Head of caudate nucleus (tissue), 42 donors: ENCODE data around the gene DYNLT4.
"Not testable (repeated sequence)": the region's sequence is repeated elsewhere in the genome, so short reads cannot be mapped to it uniquely, and the experiment has no call there.

Experiments
- DNase-seq, 42 donors: peaks; one replicate each; pipeline versions ENCODE4 v3.0.0 to v3.0.0-alpha.2; 2020 to 2021; ENCODE audit warnings: mixed read lengths in 7 of 42
- intact Hi-C: fragments of 100-400 bp; cut with DNase I; formaldehyde crosslinking; loops from one replicate; pipeline ENCODE4 v1.15.0; 2022

Gene DYNLT4

GRCh38 chr1:44799770-44800584 lies 7.2 kb downstream of the DYNLT4 start, which contains the start of gene PLK3:
PLK3 (plus strand) TSS chr1:44800377; CDS start chr1:44800464, 87 bp downstream.
- intact Hi-C loops = loop anchor here (2.0 kb wide), 1 partner anchor 21 kb away; no protein-coding TSS in a partner anchor
- DNase-seq = peak; percentile 93 to 100 (median 98)

- intact Hi-C loops = no loop called here
- peak in 2 of 42 donors; percentile 1 to 31 for DNase-seq
Measured at GRCh38 chr1:44798481-44799365, 8.4 kb downstream of the DYNLT4 start.

- peak in 1 of 42 donors; percentile 2 for DNase-seq
- intact Hi-C loops = not testable (repeated sequence)
Measured at GRCh38 chr1:44797886-44798285, 9.3 kb downstream of the DYNLT4 start.

GRCh38 chr1:44792736-44793502 lies 14.2 kb downstream of the DYNLT4 start:
- no peak for DNase-seq
- intact Hi-C loops = no loop called here

- DNase-seq = peak in 1 of 42 donors; percentile 1
Measured at GRCh38 chr1:44790968-44791801, 16.0 kb downstream of the DYNLT4 start.

GRCh38 chr1:44788120-44788860 lies 18.9 kb downstream of the DYNLT4 start, which contains the start of gene BEST4:
BEST4 (minus strand) TSS chr1:44788170; CDS start chr1:44787705, 465 bp downstream.
- intact Hi-C loops = no loop called here

More at GRCh38 chr1:44790968-44791801, 16.0 kb downstream of the DYNLT4 start:
- intact Hi-C loops = no loop called here

GRCh38 chr1:44787506-44787905 lies 19.6 kb downstream of the DYNLT4 start:
- DNase-seq = peak in 1 of 42 donors; percentile 2
- intact Hi-C loops = no loop called here

More at GRCh38 chr1:44788120-44788860, 18.9 kb downstream of the DYNLT4 start, which contains the start of gene BEST4:
- DNase-seq = peak in 1 of 42 donors; percentile 2

- intact Hi-C loops = no loop called here
- no peak for DNase-seq
Measured at GRCh38 chr1:44786841-44787426, 20.2 kb downstream of the DYNLT4 start.

- DNase-seq = peak in 26 of 42 donors; percentile 34 to 80 (median 58)
- intact Hi-C loops = no loop called here
Measured at GRCh38 chr1:44786138-44786840, 20.9 kb downstream of the DYNLT4 start.

GRCh38 chr1:44785501-44786137 lies 21.5 kb downstream of the DYNLT4 start:
- intact Hi-C loops = no loop called here
- DNase-seq = no peak

- no peak for DNase-seq
- intact Hi-C loops = no loop called here
Measured at GRCh38 chr1:44785029-44785380, 22.1 kb downstream of the DYNLT4 start.

- DNase-seq = peak in 9 of 42 donors; percentile 14 to 51 (median 39)
- intact Hi-C loops = no loop called here
Measured at GRCh38 chr1:44784094-44785028, 22.8 kb downstream of the DYNLT4 start.

- DNase-seq = no peak
- intact Hi-C loops = no loop called here
Measured at GRCh38 chr1:44783697-44784093, 23.5 kb downstream of the DYNLT4 start.

- intact Hi-C loops = no loop called here
- DNase-seq = no peak
Measured at GRCh38 chr1:44780583-44781121, 26.5 kb downstream of the DYNLT4 start.
